ENCODE results near the gene LPP. TPM values are rescaled to one million over a fixed set of nuclear protein-coding genes. Genes with fewer than 3 reads are reported as not detected.

Gene LPP
- total and polyA plus RNA-seq, 9 of the 15 experiments (the other 6 are each of a cell fraction or from before 2014, with no cell fraction given) = 0.07 to 0.18 TPM; not detected in 7

- in situ Hi-C loops (cut with MboI) (no loop called here), intact Hi-C loops (cut with micrococcal nuclease) (no loop called here)
- WGBS (ENCODE audit: insufficient coverage, low coverage, missing lambda C conversion rate) = 0% methylated on average over 1 of the region's 1 CpG
- no TSS peak for BruUV-seq (replicated peaks)
- no peaks in the 10 kb centered on the region for H4K20me1 ChIP-seq (replicated peaks; ENCODE audit: control insufficient read depth, insufficient read depth, low read length)
- CTCF ChIA-PET (ENCODE audit: low intra/inter-chr PET ratio) = no interaction called here
- H3K9me3 ChIP-seq (replicated peaks; ENCODE audit: control insufficient read depth, insufficient read depth, low read depth, low read length) = no peaks in the 10 kb centered on the region
- DNase-seq (ENCODE audit: extremely low read depth in 1 of 4, low spot score in 3 of 4) (no peak), ATAC-seq (no peak), FAIRE-seq (no peak)
- no peaks in the 10 kb centered on the region for H3K9me1 ChIP-seq (ENCODE audit: control insufficient read depth, insufficient read depth, low read length)
- H3K4me1 ChIP-seq (replicated peaks in 1 of 2; ENCODE audit: control insufficient read depth in 2 of 2, insufficient read depth in 2 of 2, low read length in 2 of 2) = no peaks in the 10 kb centered on the region
- TF ChIP-seq SMARCB1 (IDR thresholded peaks at IDR 0.05; ENCODE audit: insufficient read length, low read depth) = no peak
- TF ChIP-seq MAZ (CRISPR knock-in tag; conservative IDR thresholded peaks at IDR 0.05 in 1 of 2, IDR thresholded peaks at IDR 0.05 in 1 of 2) = no peak
- no peak for TF ChIP-seq KDM4B (IDR thresholded peaks at IDR 0.05; ENCODE audit: borderline replicate concordance in 2 of 2, low read depth in 1 of 2)
- no peak for TF ChIP-seq TCFL5 (CRISPR knock-in tag; conservative IDR thresholded peaks at IDR 0.05)
- TF ChIP-seq ZNF778 (CRISPR knock-in tag; IDR thresholded peaks at IDR 0.05) = no peak
- TF ChIP-seq NFIX (CRISPR knock-in tag; IDR thresholded peaks at IDR 0.05; ENCODE audit: low read depth) = no peak
- TF ChIP-seq ZNF449 (CRISPR knock-in tag; IDR thresholded peaks at IDR 0.05) = no peak
- TF ChIP-seq ZNF23 (CRISPR knock-in tag; IDR thresholded peaks at IDR 0.05) = no peak
- no peak for TF ChIP-seq POLR2G (IDR thresholded peaks at IDR 0.05; ENCODE audit: low read depth, low read length)
- TF ChIP-seq GATAD2A (IDR thresholded peaks at IDR 0.05) = no peak
- no peak for TF ChIP-seq KLF6 (CRISPR knock-in tag; IDR thresholded peaks at IDR 0.05; ENCODE audit: borderline replicate concordance)
- no peak for TF ChIP-seq ZNF77 (CRISPR knock-in tag; IDR thresholded peaks at IDR 0.05)
- TF ChIP-seq CHAMP1 (IDR thresholded peaks at IDR 0.05) = no peak
- TF ChIP-seq ZNF212 (CRISPR knock-in tag; IDR thresholded peaks at IDR 0.05) = no peak
- no peaks in the 10 kb centered on the region for H3K36me3 ChIP-seq (ENCODE audit: control insufficient read depth, insufficient read depth, low read length)
- no peak overlapping the region for H3K27ac ChIP-seq (ENCODE audit: extremely low read depth, low read depth, low read length)
- no peak overlapping the region for H3K4me2 ChIP-seq (ENCODE audit: insufficient read depth, low read length)
- no peak overlapping the region for H3K9ac ChIP-seq (ENCODE audit: insufficient read depth in 1 of 2, low read depth in 2 of 2, low read length in 2 of 2)
- no peaks in the 10 kb centered on the region for H3K79me2 ChIP-seq (ENCODE audit: control insufficient read depth, insufficient read depth, low read length)
- POLR2A ChIA-PET = no interaction called here
- no peak overlapping the region for H2AFZ ChIP-seq (ENCODE audit: low read depth, low read length)
- no peak overlapping the region for H3K4me3 ChIP-seq
- no peaks in the 10 kb centered on the region for H3K27me3 ChIP-seq (ENCODE audit: control insufficient read depth in 2 of 2, insufficient read depth in 2 of 2, low read length in 2 of 2)
Observed at GRCh38 chr3:188673646-188674186, 519.8 kb downstream of the LPP start.

Data from K562 (cell line).